ENCODE results near the gene OXA1L.
"Not testable (repeated sequence)": the region's sequence is repeated elsewhere in the genome, so short reads cannot be mapped to it uniquely, and the experiment has no call there.

The OXA1L gene

DNA sequence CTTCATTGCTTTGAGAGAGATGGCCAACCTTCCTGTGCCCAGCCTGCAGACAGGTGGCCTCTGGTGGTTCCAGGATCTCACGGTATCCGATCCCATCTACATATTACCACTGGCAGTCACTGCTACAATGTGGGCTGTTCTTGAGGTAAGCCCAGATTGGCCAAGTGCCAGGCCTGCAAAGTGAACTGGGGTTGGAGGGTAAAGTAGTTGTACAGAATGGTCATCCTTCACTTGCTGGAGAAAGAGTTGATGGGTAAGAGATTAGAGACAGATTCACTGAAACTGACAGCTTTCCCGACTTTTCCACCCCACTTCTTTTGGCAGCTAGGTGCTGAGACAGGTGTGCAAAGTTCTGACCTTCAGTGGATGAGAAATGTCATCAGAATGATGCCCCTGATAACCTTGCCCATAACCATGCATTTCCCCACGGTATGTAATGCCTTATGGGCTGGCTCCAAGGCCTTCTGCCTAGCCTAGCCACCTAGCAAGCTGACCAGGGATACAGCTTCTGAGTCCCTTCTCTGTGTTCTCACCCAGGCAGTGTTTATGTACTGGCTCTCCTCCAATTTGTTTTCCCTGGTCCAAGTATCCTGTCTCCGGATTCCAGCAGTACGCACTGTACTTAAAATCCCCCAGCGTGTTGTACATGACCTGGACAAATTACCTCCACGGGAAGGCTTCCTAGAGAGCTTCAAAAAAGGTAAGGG lies 4.1 kb downstream of the OXA1L start:
- no peak for DNase-seq

DNA sequence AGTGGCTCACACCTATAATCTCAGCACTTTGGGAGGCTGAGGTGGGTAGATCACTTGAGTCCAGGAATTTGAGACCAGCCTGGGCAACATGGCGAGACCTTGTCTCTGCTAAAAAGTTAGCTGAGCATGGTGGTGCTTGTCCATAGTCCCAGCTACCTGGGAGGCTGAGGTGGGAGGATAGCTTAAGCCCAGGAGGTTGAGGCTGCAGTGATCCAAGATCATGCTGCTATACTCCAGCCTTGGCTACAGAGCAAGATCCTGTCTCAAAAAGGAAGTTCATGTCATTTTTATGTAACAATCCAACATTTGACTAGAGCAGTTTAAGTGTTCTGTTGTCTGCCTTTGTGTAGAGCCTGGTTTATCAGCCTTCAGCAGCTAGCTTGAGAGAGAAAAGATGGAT lies 6.2 kb downstream of the OXA1L start:
- DNase-seq = no peak

DNA sequence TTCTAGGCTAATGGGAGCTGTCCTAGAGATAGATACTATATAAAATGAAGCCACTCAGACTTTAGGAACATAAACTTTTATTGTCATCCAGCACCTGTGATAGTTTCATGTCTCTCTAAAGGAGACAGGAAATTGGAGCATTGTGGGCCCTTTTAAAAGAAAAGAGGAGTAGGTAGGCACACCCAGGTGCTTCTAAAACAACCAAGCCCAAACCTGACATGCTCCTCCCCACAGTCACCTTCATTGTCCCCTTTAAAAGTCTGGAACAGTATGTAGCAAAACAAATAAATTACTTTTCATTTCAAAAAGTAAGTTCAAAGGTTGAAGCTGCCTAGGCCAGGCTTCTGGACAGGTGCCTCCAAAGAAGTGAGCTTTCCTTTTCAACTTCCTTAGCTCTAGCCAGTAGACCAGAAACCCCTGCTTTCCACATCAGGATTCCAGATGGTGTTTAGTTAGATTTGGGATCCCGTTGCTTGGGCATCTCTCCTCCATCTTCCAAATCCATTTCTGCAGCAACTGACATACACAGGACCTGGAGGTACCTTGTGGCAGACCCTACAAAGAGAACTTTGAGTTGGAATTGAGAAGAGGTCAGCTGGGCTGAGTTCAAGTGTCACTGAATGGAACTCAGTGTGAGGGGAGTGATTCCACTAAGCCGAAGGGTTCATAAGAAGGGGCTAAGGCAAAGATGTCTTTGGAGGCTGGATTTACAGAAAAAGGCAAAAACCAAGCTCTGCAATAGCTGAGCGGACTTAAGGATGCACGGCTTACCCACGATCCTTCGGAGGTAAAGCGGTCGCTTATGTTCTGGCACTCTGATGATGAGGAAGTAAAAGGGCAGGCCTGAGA lies 6.9 kb downstream of the OXA1L start:
- DNase-seq = no peak

GRCh38 chr14:22774011-22774706 lies 7.7 kb downstream of the OXA1L start:
- DNase-seq = no peak

DNA sequence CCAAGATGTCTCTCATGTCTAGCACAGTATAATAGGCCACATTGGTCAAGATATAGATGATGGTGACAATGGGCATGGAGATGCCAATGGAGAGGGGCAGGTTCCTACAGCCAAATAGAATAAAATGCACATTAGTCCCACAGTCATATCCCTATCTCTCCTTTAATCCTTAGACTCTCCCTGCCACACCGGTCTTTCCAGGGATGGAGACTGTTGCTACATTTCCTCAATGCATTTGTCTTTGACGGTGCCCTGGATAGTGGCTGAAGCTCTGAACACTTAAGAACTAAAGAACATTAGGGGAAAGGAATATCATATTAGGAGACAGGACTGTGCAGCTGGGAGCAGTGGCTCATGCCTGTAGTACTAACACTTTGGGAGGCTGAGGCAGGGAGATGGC lies 9.7 kb downstream of the OXA1L start:
- DNase-seq = no peak

GRCh38 chr14:22776849-22777248 lies 10.4 kb downstream of the OXA1L start:
- DNase-seq = not testable (repeated sequence)

- no peak for DNase-seq
These were observed 11.6 kb downstream of the OXA1L start for GRCh38 chr14:22778084-22778483.

GRCh38 chr14:22780105-22780679 lies 13.7 kb downstream of the OXA1L start:
- no peak for DNase-seq

DNA sequence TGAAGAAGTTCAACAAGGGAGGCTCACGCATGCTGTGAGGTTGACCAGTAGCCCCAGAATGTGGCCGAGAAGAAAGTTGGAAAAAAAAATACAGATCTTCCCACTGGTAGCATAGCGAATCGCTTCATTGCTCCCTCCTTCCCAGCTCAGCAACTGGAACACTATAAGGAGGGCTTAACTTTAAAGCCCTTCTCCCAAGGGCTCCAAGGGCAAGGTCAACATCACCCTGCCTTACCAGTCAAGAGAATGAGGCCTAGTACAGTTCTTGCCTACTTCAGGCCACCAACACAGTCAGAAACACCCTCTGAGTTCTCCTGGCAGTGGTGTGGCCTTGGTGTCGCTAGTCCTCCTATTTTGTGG lies 14.4 kb downstream of the OXA1L start:
- no peak for DNase-seq

- no peak for DNase-seq
These were observed 15.0 kb downstream of the OXA1L start for GRCh38 chr14:22781301-22781991.

DNA sequence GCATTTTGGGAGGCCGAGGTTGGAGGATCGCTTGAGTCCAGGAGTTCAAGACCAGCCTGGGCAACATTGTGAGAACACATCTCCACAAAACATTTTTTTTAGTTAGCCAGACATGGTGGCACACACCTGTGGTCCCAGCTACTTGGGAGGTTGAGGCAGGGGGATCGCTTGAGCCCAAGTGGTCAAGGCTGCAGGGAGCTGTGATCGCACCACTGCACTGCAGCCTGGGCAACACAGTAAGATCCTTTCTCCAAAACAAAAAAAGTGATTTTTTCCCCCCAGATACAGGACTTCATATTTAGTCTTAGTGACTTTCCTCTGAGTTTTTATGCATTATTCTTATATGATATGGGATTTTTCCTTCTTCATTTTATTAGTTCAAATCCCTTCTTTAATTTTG lies 20.2 kb downstream of the OXA1L start:
- DNase-seq = no peak

DNA sequence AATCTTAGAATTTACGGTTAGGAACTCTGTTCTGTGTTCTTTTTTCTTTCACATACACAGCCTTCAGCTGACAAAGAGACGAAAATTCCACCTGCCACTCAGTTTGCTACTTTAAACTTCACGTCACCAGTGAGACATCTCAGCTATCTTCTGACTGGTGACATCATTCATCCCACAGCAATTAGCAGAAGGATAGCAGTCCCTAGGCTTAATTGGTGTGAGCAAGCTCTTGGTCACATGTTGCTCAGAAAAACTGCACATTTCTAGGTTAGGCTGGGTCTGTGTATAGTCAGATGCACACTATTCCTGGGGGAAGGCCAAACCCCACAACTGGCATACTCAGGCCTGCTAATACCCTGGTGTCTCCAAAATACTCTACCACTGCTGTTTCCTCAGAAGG lies 24.8 kb downstream of the OXA1L start:
- DNase-seq = peak; percentile 18

DNA sequence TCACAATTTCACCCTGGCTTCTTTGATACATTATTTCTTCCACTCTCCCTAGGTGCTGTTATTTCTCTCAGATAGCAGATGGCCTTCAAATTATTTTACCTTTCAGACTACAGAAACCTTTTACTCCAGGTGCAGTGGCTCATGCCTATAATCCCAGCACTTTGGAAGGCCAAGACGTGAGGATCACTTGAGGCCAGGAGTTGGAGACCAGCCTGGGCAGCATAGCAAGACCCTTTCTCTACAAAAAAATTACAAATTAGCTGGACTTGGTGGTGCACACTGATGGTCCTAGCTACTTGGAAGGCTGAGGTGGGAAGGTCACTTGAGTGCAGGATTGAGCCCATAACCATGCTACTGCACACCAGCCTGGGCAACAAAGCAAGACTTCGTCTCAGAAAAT lies 25.7 kb downstream of the OXA1L start:
- no peak for DNase-seq

GRCh38 chr14:22793550-22793949 lies 27.1 kb downstream of the OXA1L start:
- DNase-seq = not testable (repeated sequence)

DNA sequence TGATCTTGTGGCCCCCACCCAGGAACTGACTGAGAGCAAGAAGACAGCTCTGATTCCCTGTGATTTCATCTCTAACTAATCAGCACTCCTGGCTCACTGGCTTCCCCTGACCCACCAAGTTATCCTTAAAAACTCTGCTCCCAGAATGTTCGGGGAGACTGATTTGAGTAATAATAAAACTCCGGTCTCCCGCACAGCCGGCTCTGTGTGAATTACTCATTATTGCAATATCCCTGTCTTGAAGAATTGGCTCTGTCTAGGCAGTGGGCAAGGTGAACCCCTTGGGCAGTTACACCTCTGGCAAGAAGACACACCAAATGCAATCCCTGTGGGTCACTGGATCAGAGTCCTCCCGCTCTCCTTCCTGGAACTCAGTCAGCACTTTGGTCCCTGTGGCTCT lies 27.5 kb downstream of the OXA1L start:
- no peak for DNase-seq

GRCh38 chr14:22794551-22794951 lies 28.1 kb downstream of the OXA1L start:
- peak; percentile 39 for DNase-seq

DNA sequence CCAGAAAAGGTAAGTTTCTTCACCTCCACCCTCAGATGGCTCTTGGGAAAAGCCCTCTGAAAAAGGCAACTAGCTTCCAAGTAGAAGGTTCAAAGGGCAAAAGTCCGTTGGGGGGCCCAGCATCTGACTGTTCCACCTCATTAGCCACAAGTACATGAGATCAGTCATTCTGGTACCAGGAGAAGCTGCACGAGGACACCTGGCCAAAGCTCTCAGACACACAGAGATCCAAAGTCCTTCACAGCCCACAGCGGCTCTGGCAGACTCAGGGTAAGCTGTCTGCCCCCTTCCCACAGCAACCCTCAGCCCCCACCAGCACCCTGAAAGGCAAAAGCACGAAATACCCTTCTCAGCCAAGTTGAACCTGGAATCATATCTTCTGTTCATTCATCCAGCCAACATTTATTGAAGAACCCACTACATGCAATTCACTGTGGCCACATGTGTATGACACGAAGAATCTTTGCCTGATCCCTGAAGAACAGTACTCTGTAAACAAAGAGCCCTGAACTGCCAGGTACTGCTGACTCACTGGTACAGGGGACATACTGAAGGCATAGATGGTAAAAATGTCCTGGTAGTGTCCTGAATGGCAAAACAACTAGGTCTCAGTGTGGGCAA lies 29.7 kb downstream of the OXA1L start:
- DNase-seq = no peak

DNA sequence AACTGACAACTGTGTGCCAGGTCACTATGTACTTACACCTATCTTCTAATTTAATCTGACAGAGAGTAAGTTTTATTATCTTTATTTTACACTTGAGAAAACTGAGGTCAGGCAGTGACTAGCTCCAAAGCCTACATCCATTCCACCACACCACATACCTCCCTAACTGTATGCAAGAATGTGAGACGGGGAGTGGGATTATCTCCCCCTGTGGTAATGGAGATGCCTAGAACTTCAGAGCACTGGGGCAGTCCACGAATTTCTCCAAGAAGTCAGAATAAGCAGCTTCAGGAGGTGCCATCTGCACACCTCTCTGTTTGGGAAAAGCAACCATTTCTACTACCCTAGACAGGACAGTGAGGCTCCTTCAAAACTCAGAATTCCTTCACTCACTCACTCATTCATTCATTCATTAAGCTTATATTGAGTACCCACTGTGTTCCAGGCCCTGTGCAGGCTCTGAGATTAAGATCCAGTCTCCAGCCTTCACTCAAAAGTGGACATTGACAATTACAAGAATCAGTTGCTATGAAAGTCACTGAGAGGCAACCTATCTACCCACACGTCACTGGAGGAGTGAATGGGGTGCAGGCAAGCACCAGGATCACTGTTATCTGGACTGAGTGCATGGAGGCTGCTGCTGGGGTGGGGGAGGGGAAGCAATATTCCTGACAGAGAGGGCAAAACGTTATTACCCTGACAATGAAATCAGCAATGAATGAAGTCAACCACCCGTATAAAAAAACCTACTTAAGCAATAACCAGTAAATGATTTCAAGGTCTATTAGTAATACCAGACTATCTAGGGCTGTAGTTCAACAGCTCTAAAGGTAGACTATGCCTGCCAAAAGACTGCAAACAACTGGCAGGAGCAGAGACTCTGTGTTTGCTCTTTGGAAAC lies 30.8 kb downstream of the OXA1L start:
- DNase-seq = no peak

GRCh38 chr14:22798528-22798927 lies 32.0 kb downstream of the OXA1L start:
- no peak for DNase-seq

GRCh38 chr14:22800346-22800745 lies 33.9 kb downstream of the OXA1L start:
- DNase-seq = no peak

DNA sequence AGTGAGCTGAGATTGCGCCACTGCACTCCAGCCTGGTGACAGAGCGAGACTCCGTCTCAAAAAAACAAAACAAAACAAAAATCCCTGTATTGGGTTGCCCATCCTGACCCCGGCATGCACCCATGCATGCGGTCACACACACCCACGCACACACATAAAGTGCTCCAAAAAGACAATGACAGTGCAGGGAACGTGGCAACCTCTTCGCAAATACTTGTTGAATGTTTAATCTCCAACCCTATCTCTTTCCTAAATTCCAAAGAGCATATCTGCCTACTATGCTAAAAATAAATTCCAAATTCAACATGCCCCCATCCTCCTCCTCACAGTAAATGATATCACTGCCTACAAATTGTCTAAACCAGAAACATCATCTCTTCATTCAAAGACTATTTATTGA lies 35.2 kb downstream of the OXA1L start:
- DNase-seq = no peak

All from CD4-positive, alpha-beta T cell treated with Interleukin-15 for 1 hour (primary cell).